ENCODE data around the gene SLC22A2. TPM values are rescaled to one million over a fixed set of nuclear protein-coding genes. Genes with fewer than 3 reads are reported as not detected.

Gene SLC22A2
- total RNA-seq, 1 donor from 2014 or later, result not detected

DNA sequence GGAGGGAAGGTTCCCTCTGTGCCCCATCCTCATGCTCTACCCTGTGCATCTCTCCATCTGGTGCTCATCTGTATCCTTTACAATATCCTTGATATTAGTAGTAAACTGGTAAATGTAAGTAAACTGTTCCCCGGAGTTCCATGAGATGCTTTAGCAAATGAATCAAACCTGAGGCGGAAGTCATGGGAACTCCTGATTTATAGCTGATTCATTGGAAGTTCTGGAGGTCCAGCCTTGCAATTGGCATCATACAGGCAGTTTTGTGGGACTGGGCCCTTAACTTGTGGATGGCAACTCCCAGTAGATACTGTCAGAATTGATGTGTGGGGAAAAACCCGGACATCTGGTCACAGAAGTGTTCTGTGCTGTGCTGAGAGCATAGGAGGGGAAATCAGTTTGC, 11.2 kb upstream of the SLC22A2 start:
- H3K27me3 ChIP-seq (ENCODE audit: low read depth), result no peaks in the 10 kb centered on the region
- no peaks in the 10 kb centered on the region for H3K36me3 ChIP-seq
- no peaks in the 10 kb centered on the region for H3K9me3 ChIP-seq
- H3K4me1 ChIP-seq, result no peaks in the 10 kb centered on the region
- ATAC-seq (no peak), DNase-seq (no peak)
- intact Hi-C loops (cut with DNase I), result no loop called here
- H3K27ac ChIP-seq, result no peak overlapping the region
- TF ChIP-seq, protein P1, sequence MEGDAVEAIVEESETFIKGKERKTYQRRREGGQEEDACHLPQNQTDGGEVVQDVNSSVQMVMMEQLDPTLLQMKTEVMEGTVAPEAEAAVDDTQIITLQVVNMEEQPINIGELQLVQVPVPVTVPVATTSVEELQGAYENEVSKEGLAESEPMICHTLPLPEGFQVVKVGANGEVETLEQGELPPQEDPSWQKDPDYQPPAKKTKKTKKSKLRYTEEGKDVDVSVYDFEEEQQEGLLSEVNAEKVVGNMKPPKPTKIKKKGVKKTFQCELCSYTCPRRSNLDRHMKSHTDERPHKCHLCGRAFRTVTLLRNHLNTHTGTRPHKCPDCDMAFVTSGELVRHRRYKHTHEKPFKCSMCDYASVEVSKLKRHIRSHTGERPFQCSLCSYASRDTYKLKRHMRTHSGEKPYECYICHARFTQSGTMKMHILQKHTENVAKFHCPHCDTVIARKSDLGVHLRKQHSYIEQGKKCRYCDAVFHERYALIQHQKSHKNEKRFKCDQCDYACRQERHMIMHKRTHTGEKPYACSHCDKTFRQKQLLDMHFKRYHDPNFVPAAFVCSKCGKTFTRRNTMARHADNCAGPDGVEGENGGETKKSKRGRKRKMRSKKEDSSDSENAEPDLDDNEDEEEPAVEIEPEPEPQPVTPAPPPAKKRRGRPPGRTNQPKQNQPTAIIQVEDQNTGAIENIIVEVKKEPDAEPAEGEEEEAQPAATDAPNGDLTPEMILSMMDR (IDR thresholded peaks at IDR 0.05), result no peak
- no peak overlapping the region for H3K4me3 ChIP-seq

DNA sequence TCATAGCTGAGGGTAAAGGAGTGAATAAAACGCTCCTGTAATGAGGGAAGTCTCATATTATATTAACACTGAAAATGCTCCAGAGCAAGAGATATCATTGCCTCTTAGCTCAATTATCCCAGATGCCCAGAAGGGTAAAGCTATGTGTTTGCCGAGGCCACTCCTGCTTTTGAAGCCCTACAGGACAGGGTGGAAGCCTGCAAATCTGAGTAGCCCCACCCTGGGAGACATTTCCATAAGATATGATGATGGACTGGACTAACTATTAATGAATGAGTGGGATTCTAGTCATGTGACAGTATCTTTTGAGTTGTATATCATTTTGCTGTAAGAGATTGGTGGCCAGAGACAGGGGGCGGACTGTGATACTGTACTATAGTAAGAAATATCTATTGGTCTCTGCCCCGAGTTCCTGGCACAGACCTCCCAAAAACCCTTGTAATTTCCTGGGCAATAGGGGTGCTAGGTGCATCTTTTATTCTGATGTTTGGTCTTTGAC, 10.5 kb upstream of the SLC22A2 start:
- H3K9me3 ChIP-seq, result no peaks in the 10 kb centered on the region
- no peaks in the 10 kb centered on the region for H3K4me1 ChIP-seq
- no peak for DNase-seq
- TF ChIP-seq, protein P1 (IDR thresholded peaks at IDR 0.05), result no peak
- no peaks in the 10 kb centered on the region for H3K36me3 ChIP-seq
- no peaks in the 10 kb centered on the region for H3K27me3 ChIP-seq (ENCODE audit: low read depth)
- no peak overlapping the region for H3K4me3 ChIP-seq
- intact Hi-C loops (cut with DNase I), result no loop called here
- ATAC-seq, result no peak
- no peak overlapping the region for H3K27ac ChIP-seq

DNA sequence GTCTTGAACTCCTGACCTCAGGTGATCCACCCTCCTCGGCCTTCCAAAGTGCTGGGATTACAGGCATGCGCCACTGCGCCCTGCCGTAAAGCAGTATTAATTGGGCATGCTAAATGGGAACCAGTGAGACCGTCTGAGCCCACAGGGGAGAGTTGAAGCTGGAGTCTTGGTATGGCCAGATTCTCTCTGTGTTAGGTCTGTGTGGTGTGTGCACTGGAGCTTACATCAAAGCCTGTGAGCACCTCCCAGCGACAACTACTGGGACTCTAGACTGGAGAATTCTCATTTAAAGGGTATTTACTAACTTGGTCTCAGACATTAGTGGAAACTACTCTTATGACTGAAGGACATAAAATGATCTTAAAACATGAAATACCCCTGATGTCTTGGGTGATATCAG, 8.5 kb upstream of the SLC22A2 start:
- intact Hi-C loops (cut with DNase I), result no loop called here
- Histone ChIP-seq H3K4me1 (no peaks in the 10 kb centered on the region), H3K27ac (no peak overlapping the region), H3K9me3 (no peaks in the 10 kb centered on the region), H3K4me3 (no peak overlapping the region), H3K27me3 (ENCODE audit: low read depth) (no peaks in the 10 kb centered on the region), H3K36me3 (no peaks in the 10 kb centered on the region)
- ATAC-seq, result no peak
- TF ChIP-seq, protein P1 (IDR thresholded peaks at IDR 0.05), result no peak
- no peak for DNase-seq

DNA sequence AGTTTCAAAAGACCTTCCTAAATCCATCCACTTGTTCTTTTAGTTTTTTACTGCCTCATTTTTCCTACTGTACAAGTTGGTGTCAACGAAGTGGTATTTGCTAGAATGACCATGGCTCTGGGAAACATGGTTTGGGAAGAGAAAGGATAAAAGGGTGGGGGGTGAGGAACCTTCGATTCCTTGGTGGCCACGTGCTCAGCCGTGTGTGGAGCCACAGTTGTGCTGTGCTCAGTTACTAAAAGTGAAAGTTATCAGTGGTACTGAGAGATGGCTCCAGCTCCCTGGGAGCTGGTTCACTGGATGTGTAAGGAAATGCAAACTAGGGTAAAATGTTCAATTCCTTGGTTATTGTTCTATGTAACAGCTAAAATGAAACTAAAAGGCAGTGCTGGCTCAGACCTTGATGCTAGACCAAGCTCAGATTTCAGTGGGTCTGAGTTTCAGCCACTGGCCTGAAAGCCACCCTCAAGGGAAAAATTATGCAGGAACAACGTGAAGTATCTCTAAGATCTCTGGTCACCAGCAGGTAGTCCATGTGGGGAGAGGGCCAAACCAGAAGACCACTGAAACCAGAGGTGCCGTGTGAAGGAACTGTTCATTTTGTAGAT, 7.4 kb upstream of the SLC22A2 start:
- Histone ChIP-seq H3K9me3 (no peaks in the 10 kb centered on the region), H3K27me3 (ENCODE audit: low read depth) (no peaks in the 10 kb centered on the region), H3K4me3 (no peak overlapping the region), H3K4me1 (no peaks in the 10 kb centered on the region), H3K36me3 (no peaks in the 10 kb centered on the region), H3K27ac (no peak overlapping the region)
- ATAC-seq, result no peak
- intact Hi-C loops (cut with DNase I), result no loop called here
- TF ChIP-seq, protein P1 (IDR thresholded peaks at IDR 0.05), result no peak
- no peak for DNase-seq

DNA sequence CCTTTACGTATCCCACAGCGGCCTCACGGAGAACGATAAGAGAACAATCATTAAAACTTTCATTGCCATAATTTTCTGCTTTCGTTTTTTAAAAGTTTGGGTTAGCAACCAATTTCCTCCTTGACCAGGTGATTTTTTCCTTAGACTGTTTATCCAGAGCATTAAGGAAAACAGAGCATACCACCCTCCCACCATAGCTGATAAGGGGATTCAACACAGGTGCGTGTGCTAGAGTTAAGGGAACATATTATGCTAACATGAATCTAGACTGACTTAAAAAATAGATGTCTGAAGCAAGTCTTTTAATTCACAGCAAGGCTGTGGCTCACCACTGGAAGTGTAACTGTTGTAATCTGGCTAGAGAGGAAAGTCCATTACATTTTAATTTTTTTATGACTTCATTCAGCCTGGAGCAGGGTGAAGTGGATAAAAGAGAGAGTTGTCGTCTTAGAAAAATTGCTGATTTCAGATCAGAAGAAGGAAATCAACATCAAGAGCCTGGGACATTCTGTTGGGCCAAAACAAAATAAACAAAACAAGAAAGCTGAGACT, 5.5 kb upstream of the SLC22A2 start:
- intact Hi-C loops (cut with DNase I), result no loop called here
- ATAC-seq, result no peak
- Histone ChIP-seq H3K4me3 (no peak overlapping the region), H3K27ac (no peak overlapping the region), H3K36me3 (no peaks in the 10 kb centered on the region), H3K4me1 (no peaks in the 10 kb centered on the region), H3K27me3 (ENCODE audit: low read depth) (no peaks in the 10 kb centered on the region), H3K9me3 (no peaks in the 10 kb centered on the region)
- TF ChIP-seq, protein P1 (IDR thresholded peaks at IDR 0.05), result no peak
- DNase-seq, result no peak

All from lower lobe of right lung (tissue), 2 donors.